ENCODE results near the gene DYNC1H1. TPM values are rescaled to one million over a fixed set of nuclear protein-coding genes. Genes with fewer than 3 reads are reported as not detected.

Gene DYNC1H1
- total and polyA plus RNA-seq, 2 donors (not counting 1 experiment from before 2014, with no cell fraction given): 128 to 677 TPM

- H4K20me1 ChIP-seq (ENCODE audit: control insufficient read depth, extremely low read depth, insufficient read depth, low read length): no peaks in the 10 kb centered on the region
- H3K4me2 ChIP-seq (ENCODE audit: extremely low read depth, insufficient read depth, low read length): no peak overlapping the region
- no peak overlapping the region for H3K9ac ChIP-seq (ENCODE audit: insufficient read depth, low read length)
- no peaks in the 10 kb centered on the region for H3K4me1 ChIP-seq (ENCODE audit: control insufficient read depth, extremely low read depth, insufficient read depth, low read length)
- H3K9me3 ChIP-seq (ENCODE audit: control insufficient read depth, insufficient read depth, low read depth, low read length): no peaks in the 10 kb centered on the region
- H3K27me3 ChIP-seq (ENCODE audit: control insufficient read depth, insufficient read depth, low read length): no peaks in the 10 kb centered on the region
- H3K27ac ChIP-seq (ENCODE audit: insufficient read depth, low read length): no peak overlapping the region
- no peaks in the 10 kb centered on the region for H3K79me2 ChIP-seq (ENCODE audit: control insufficient read depth, insufficient read depth, low read length)
- H3K4me3 ChIP-seq (replicated peaks in 1 of 4; ENCODE audit: control extremely low read depth in 1 of 4, insufficient read depth in 1 of 4, low read depth in 3 of 4, low read length in 4 of 4): no peak overlapping the region
- DNase-seq (ENCODE audit: low read depth in 2 of 2): no peak
- no peaks in the 10 kb centered on the region for H3K36me3 ChIP-seq (ENCODE audit: control insufficient read depth, insufficient read depth, low read length)
- H2AFZ ChIP-seq (ENCODE audit: low read length): no peak overlapping the region
- no peak for TF ChIP-seq CTCF (conservative IDR thresholded peaks at IDR 0.05 in 1 of 2, IDR thresholded peaks at IDR 0.05 in 1 of 2; ENCODE audit: low read depth in 1 of 2, low read length in 2 of 2)
- no peak for TF ChIP-seq EZH2 (IDR thresholded peaks at IDR 0.05; ENCODE audit: low read length, missing control alignments)
Observed at GRCh38 chr14:102066041-102066451, 101.7 kb downstream of the DYNC1H1 start.

DNA sequence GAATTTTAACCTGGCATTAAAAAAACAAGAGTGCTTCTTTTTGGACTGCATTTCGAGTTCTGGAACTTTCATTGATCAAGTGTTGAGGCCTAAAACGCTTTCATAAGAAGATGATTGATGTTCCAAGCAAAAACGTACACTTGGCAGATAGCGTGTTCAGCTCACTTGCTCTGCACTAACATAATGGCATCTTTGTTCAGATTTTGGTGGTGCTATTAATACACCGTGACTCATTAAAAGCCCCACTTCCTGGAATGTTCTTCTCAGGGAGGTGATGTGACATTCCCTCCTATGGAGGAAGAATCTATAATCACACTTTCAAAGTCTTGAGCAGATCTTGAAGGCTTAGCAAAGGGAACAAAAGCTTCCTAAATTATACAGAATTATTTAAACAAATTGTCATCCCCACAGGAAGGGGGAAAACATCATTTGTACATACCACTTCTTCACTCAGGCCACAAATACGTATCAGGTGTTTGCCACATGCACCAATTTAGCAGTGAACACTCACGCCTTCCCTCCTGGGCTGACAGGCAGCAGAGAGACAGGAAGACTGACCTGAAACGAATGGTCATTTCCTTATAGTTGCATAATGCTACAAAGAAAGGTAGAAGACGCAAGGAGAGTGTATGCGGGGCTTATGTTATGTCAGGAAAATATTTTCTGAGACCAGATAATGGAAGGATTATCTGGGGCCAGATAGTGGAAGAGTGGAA, 107.1 kb downstream of the DYNC1H1 start:
- Histone ChIP-seq H4K20me1 (ENCODE audit: control insufficient read depth, extremely low read depth, insufficient read depth, low read length) (no peaks in the 10 kb centered on the region), H3K9ac (ENCODE audit: insufficient read depth, low read length) (no peak overlapping the region), H3K36me3 (ENCODE audit: control insufficient read depth, insufficient read depth, low read length) (no peaks in the 10 kb centered on the region), H3K4me3 (replicated peaks in 1 of 4; ENCODE audit: control extremely low read depth in 1 of 4, insufficient read depth in 1 of 4, low read depth in 3 of 4, low read length in 4 of 4) (no peak overlapping the region), H3K79me2 (ENCODE audit: control insufficient read depth, insufficient read depth, low read length) (no peaks in the 10 kb centered on the region), H3K9me3 (ENCODE audit: control insufficient read depth, insufficient read depth, low read depth, low read length) (no peaks in the 10 kb centered on the region), H3K4me1 (ENCODE audit: control insufficient read depth, extremely low read depth, insufficient read depth, low read length) (peaks cover 3% of the 10 kb centered on the region), H3K27ac (ENCODE audit: insufficient read depth, low read length) (no peak overlapping the region), H3K4me2 (ENCODE audit: extremely low read depth, insufficient read depth, low read length) (no peak overlapping the region), H3K27me3 (ENCODE audit: control insufficient read depth, insufficient read depth, low read length) (no peaks in the 10 kb centered on the region), H2AFZ (ENCODE audit: low read length) (no peak overlapping the region)
- TF ChIP-seq CTCF (conservative IDR thresholded peaks at IDR 0.05 in 1 of 2, IDR thresholded peaks at IDR 0.05 in 1 of 2; ENCODE audit: low read depth in 1 of 2, low read length in 2 of 2) (no peak), EZH2 (IDR thresholded peaks at IDR 0.05; ENCODE audit: low read length, missing control alignments) (no peak)
- peak; percentile 56 to 90 for DNase-seq (ENCODE audit: low read depth in 2 of 2)

DNA sequence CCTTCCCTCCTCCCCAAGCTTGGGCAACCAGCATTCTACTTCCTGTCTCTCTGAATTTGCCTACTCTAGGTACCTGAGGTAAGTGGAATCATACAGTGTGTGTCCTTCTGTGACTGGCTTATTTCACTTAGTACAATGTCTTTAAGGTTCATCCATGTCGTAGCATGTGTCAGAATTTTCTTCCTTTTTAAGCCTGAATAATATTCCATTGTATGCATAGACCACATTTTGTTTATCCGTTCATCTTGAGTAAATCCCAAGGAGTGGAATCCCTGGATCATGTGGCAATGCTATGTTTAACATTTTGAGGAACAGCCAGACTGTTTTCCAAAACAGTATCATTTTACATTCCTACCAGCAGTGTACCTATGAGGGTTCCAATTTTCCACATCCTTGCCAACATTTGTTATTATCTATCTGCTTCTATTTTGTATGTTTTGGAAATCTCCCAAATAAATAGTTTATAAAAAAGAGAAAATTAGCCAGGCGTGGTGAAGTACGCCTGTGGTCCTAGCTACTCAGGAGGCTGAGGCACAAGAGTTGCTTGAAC, 110.1 kb downstream of the DYNC1H1 start:
- Histone ChIP-seq H4K20me1 (ENCODE audit: control insufficient read depth, extremely low read depth, insufficient read depth, low read length) (no peaks in the 10 kb centered on the region), H2AFZ (ENCODE audit: low read length) (no peak overlapping the region), H3K4me2 (ENCODE audit: extremely low read depth, insufficient read depth, low read length) (no peak overlapping the region), H3K27me3 (ENCODE audit: control insufficient read depth, insufficient read depth, low read length) (no peaks in the 10 kb centered on the region), H3K36me3 (ENCODE audit: control insufficient read depth, insufficient read depth, low read length) (peaks cover 4% of the 10 kb centered on the region), H3K9me3 (ENCODE audit: control insufficient read depth, insufficient read depth, low read depth, low read length) (no peaks in the 10 kb centered on the region), H3K4me1 (ENCODE audit: control insufficient read depth, extremely low read depth, insufficient read depth, low read length) (peaks cover 3% of the 10 kb centered on the region), H3K79me2 (ENCODE audit: control insufficient read depth, insufficient read depth, low read length) (no peaks in the 10 kb centered on the region), H3K9ac (ENCODE audit: insufficient read depth, low read length) (no peak overlapping the region), H3K4me3 (replicated peaks in 1 of 4; ENCODE audit: control extremely low read depth in 1 of 4, insufficient read depth in 1 of 4, low read depth in 3 of 4, low read length in 4 of 4) (no peak overlapping the region), H3K27ac (ENCODE audit: insufficient read depth, low read length) (no peak overlapping the region)
- TF ChIP-seq CTCF (conservative IDR thresholded peaks at IDR 0.05 in 1 of 2, IDR thresholded peaks at IDR 0.05 in 1 of 2; ENCODE audit: low read depth in 1 of 2, low read length in 2 of 2) (peak in 1 of 2 donors; percentile 4), EZH2 (IDR thresholded peaks at IDR 0.05; ENCODE audit: low read length, missing control alignments) (no peak)
- no peak for DNase-seq (ENCODE audit: low read depth in 2 of 2)

All from fibroblast of lung (primary cell).